IgD-negative memory B cell (primary cell): ENCODE results near the gene ZDHHC14. TPM values are rescaled to one million over a fixed set of nuclear protein-coding genes. Genes with fewer than 3 reads are reported as not detected.
A peak's percentile ranks its signal among the peaks of the same experiment; 100 is the strongest.

ENCODE experiments used
- H3K27ac Mint-ChIP-seq, 3 donors: one replicate each; pipeline ENCODE4 v1.8.0; 2020 to 2022; ENCODE audit warnings: mild to moderate bottlenecking in 3 of 3, mixed read lengths in 3 of 3, moderate library complexity in 1 of 3
- H3K27me3 Mint-ChIP-seq: one replicate; pipeline ENCODE4 v1.8.0; 2021; ENCODE audit warnings: mixed read lengths
- H3K36me3 Mint-ChIP-seq: one replicate; pipeline ENCODE4 v1.8.0; 2020; ENCODE audit warnings: mild to moderate bottlenecking, mixed read lengths
- H3K4me1 Mint-ChIP-seq, 3 donors: one replicate each; pipeline ENCODE4 v1.8.0; 2020 to 2022; ENCODE audit warnings: mixed read lengths in 3 of 3, mild to moderate bottlenecking in 1 of 3
- H3K4me3 Mint-ChIP-seq, 4 donors: one replicate each; pipeline ENCODE4 v1.8.0; 2020 to 2022; ENCODE audit warnings: mild to moderate bottlenecking in 4 of 4, mixed read lengths in 4 of 4, moderate library complexity in 3 of 4
- H3K9me3 Mint-ChIP-seq, 3 donors: one replicate each; pipeline ENCODE4 v1.8.0; 2020 to 2021; ENCODE audit warnings: mixed read lengths in 3 of 3, mild to moderate bottlenecking in 1 of 3
- polyA plus RNA-seq: library from polyadenylated mRNA; unstranded; fragments of 300-500 nt; fragmentation: Illumina TruSeq; gene quantifications from one replicate; pipeline ENCODE4 v1.2.3, GENCODE V29; 2021

Gene ZDHHC14
- polyA plus RNA-seq, 1 donor from 2014 or later: 13.5 TPM

DNA sequence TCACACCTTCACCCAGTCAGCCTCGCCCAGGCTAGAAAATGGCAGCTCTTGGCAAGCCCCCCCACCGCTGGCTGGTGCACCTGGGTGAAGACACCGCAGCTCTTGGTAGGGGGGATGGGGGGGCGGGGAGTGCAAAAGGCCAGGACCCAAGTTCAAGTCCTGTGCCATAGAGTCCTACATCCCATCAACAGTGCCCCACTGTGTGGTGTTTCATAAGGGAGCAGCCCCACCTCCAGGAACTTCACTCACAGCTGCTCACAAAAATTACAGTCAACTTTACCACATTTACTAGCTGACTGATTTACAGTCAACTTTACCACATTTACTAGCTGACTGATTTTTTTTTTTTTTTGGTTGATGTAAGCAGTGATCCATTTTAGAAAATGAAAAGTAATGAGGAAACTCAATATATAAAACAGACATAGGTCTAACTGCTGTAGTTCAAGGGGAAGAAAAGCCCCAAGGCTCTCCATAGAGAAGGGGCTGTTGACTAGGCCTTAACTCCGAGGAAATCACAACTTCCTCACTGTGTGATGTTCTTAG is 233.1 kb downstream of the ZDHHC14 start:
- H3K36me3 Mint-ChIP-seq: peaks cover 5% of the 10 kb centered on the region
- peak overlapping the region in 3 of 4 donors; percentile 26 to 75 (median 74) for H3K4me3 Mint-ChIP-seq
- peaks cover 40 to 59% (median 44%) of the 10 kb centered on the region in 3 donors for H3K4me1 Mint-ChIP-seq
- peak overlapping the region; percentile 72 to 93 (median 88) for H3K27ac Mint-ChIP-seq
- no peaks in the 10 kb centered on the region for H3K9me3 Mint-ChIP-seq
- no peaks in the 10 kb centered on the region for H3K27me3 Mint-ChIP-seq

- peaks cover 32 to 49% (median 41%) of the 10 kb centered on the region in 3 donors for H3K4me1 Mint-ChIP-seq
- peak overlapping the region in 3 of 4 donors; percentile 15 to 74 (median 65) for H3K4me3 Mint-ChIP-seq
- no peaks in the 10 kb centered on the region for H3K9me3 Mint-ChIP-seq
- peak overlapping the region; percentile 68 to 86 (median 76) for H3K27ac Mint-ChIP-seq
- H3K27me3 Mint-ChIP-seq: no peaks in the 10 kb centered on the region
- H3K36me3 Mint-ChIP-seq: peaks cover 9% of the 10 kb centered on the region
Measured at GRCh38 chr6:157615420-157615769, 234.4 kb downstream of the ZDHHC14 start.

- no peaks in the 10 kb centered on the region for H3K9me3 Mint-ChIP-seq
- H3K4me1 Mint-ChIP-seq: peaks cover 32 to 45% (median 36%) of the 10 kb centered on the region in 3 donors
- peaks cover 9% of the 10 kb centered on the region for H3K36me3 Mint-ChIP-seq
- H3K4me3 Mint-ChIP-seq: peak overlapping the region in 2 of 4 donors; percentile 71 to 74
- H3K27me3 Mint-ChIP-seq: no peaks in the 10 kb centered on the region
- H3K27ac Mint-ChIP-seq: peak overlapping the region; percentile 68 to 86 (median 76)
Measured at GRCh38 chr6:157615951-157616350, 235.0 kb downstream of the ZDHHC14 start.

GRCh38 chr6:157620944-157621343 is 240.0 kb downstream of the ZDHHC14 start:
- Mint-ChIP-seq H3K9me3 (peaks cover 1 to 4% (median 2%) of the 10 kb centered on the region in 3 donors), H3K4me3 (no peak overlapping the region), H3K27me3 (no peaks in the 10 kb centered on the region), H3K4me1 (peaks cover 10 to 22% (median 13%) of the 10 kb centered on the region in 3 donors), H3K27ac (no peak overlapping the region), H3K36me3 (peaks cover 15% of the 10 kb centered on the region)

DNA sequence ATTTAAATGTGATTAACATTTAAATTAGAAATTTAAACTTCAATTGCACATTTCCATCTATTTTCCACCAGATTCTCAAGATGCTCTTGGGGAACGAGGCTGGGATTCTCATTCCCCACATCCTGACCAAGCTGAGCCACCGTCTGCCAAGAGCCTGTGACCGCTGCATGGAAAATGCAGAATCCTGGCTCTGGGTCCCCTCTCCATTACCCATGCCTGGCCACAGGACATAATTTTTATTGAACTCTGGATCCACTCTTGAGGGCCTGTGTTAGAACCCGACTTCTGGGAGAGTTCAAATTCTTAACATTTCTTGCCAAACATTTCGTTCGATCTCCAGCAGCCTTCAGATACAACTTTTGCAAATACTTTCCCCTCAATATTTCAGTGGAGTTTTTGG is 240.4 kb downstream of the ZDHHC14 start:
- Mint-ChIP-seq H3K4me3 (no peak overlapping the region), H3K27me3 (no peaks in the 10 kb centered on the region), H3K4me1 (peaks cover 11 to 21% (median 14%) of the 10 kb centered on the region in 3 donors), H3K36me3 (peaks cover 15% of the 10 kb centered on the region), H3K9me3 (peaks cover 1 to 4% (median 2%) of the 10 kb centered on the region in 3 donors), H3K27ac (peak overlapping the region in 1 of 3 donors; percentile 50)

GRCh38 chr6:157622427-157622826 is 241.4 kb downstream of the ZDHHC14 start:
- no peak overlapping the region for H3K4me3 Mint-ChIP-seq
- no peaks in the 10 kb centered on the region for H3K27me3 Mint-ChIP-seq
- peaks cover 1 to 4% (median 2%) of the 10 kb centered on the region in 3 donors for H3K9me3 Mint-ChIP-seq
- H3K36me3 Mint-ChIP-seq: peaks cover 15% of the 10 kb centered on the region
- no peak overlapping the region for H3K27ac Mint-ChIP-seq
- H3K4me1 Mint-ChIP-seq: peaks cover 15 to 19% (median 18%) of the 10 kb centered on the region in 3 donors

- Mint-ChIP-seq H3K27me3 (no peaks in the 10 kb centered on the region), H3K27ac (peak overlapping the region in 1 of 3 donors; percentile 95), H3K4me3 (peak overlapping the region in 2 of 4 donors; percentile 39 to 74)
Measured at GRCh38 chr6:157625111-157625510, 244.1 kb downstream of the ZDHHC14 start.

DNA sequence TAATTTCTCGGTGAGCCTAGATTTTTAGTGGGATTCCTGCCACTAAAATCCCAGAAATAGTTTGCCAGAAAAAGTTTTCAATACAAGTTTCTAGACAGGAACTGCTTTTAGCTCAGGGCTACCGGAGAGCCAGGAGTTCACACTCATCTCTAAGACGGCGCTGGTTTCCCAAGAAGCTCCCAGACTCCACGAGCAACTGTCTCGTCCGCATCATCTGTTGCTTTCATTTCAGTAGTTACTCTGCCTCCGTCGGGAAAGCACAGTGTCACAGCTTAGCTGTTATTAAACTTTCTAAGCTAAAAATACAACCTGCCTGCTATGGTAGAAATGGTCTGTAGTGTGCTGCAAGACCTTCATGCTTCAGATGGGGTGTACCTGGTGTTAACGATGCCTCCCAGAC is 244.8 kb downstream of the ZDHHC14 start:
- Mint-ChIP-seq H3K9me3 (peaks cover 1 to 4% (median 2%) of the 10 kb centered on the region in 3 donors), H3K27ac (peak overlapping the region in 2 of 3 donors; percentile 24 to 95), H3K4me1 (peaks cover 23 to 26% (median 26%) of the 10 kb centered on the region in 3 donors), H3K36me3 (peaks cover 15% of the 10 kb centered on the region), H3K27me3 (no peaks in the 10 kb centered on the region), H3K4me3 (peak overlapping the region in 2 of 4 donors; percentile 39 to 74)

More at GRCh38 chr6:157625111-157625510, 244.1 kb downstream of the ZDHHC14 start:
- H3K9me3 Mint-ChIP-seq: peaks cover 1 to 4% (median 2%) of the 10 kb centered on the region in 3 donors
- peaks cover 23 to 26% (median 26%) of the 10 kb centered on the region in 3 donors for H3K4me1 Mint-ChIP-seq
- peaks cover 15% of the 10 kb centered on the region for H3K36me3 Mint-ChIP-seq

GRCh38 chr6:157627195-157627966 is 246.4 kb downstream of the ZDHHC14 start:
- Mint-ChIP-seq H3K27ac (peak overlapping the region in 1 of 3 donors; percentile 39), H3K9me3 (peaks cover 1 to 4% (median 2%) of the 10 kb centered on the region in 3 donors), H3K27me3 (no peaks in the 10 kb centered on the region), H3K36me3 (peaks cover 15% of the 10 kb centered on the region), H3K4me1 (peaks cover 23 to 26% (median 26%) of the 10 kb centered on the region in 3 donors), H3K4me3 (no peak overlapping the region)

GRCh38 chr6:157628463-157628862 is 247.5 kb downstream of the ZDHHC14 start:
- H3K27ac Mint-ChIP-seq: no peak overlapping the region
- peaks cover 23 to 26% (median 26%) of the 10 kb centered on the region in 3 donors for H3K4me1 Mint-ChIP-seq
- H3K27me3 Mint-ChIP-seq: no peaks in the 10 kb centered on the region
- peak overlapping the region in 2 of 4 donors; percentile 80 to 81 for H3K4me3 Mint-ChIP-seq
- H3K9me3 Mint-ChIP-seq: no peaks in the 10 kb centered on the region
- peaks cover 17% of the 10 kb centered on the region for H3K36me3 Mint-ChIP-seq

DNA sequence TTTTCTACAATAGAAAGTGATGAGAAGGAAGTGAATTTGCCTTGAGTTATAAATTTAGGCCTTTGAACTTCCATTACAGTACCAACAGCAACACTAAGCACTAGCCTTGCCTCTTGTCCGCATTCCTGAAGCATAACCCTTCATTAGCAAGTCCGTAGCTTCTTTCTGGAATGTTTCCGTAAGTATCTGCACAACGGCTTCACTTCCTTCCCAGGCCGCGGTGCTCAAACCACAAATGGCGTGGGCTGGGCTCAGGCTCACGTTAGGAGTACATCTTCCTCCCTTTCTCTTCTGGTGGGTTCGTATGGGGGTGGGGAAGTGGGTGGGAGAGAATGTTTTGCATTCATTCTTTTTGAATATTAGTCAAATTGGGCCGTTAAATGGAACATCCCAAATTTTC is 248.2 kb downstream of the ZDHHC14 start:
- no peaks in the 10 kb centered on the region for H3K27me3 Mint-ChIP-seq

DNA sequence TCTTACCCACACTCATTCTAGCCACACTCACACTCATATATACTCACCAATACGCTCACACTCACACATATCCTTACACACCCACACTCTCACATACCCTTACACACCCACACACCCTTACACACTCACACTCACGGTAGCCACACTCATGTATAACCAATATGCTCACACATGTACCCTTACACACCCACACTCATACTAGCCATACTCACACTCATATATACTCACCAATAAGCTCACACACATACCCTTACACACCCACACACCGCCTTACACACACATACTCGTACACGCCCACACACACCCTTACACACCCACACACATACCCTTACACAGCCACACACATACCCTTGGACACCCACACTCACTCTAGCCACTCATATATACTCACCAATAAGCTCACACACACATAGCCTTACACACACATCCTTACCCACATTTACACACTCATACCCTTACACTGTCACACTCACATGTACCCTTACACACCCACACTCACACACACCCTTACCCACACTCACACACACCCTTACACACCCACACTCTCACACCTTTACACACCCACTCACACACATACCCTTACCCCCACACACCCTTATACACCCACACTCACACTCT is 249.6 kb downstream of the ZDHHC14 start:
- Mint-ChIP-seq H3K27ac (no peak overlapping the region), H3K9me3 (no peaks in the 10 kb centered on the region), H3K27me3 (no peaks in the 10 kb centered on the region), H3K4me3 (no peak overlapping the region), H3K36me3 (peaks cover 11% of the 10 kb centered on the region), H3K4me1 (peaks cover 15 to 22% (median 19%) of the 10 kb centered on the region in 3 donors)

More for the DNA sequence above, 248.2 kb downstream of the ZDHHC14 start:
- H3K27ac Mint-ChIP-seq: no peak overlapping the region
- peaks cover 17% of the 10 kb centered on the region for H3K36me3 Mint-ChIP-seq
- H3K4me1 Mint-ChIP-seq: peaks cover 23 to 26% (median 26%) of the 10 kb centered on the region in 3 donors
- H3K4me3 Mint-ChIP-seq: peak overlapping the region in 1 of 4 donors; percentile 80
- H3K9me3 Mint-ChIP-seq: no peaks in the 10 kb centered on the region

GRCh38 chr6:157631412-157631811 is 250.4 kb downstream of the ZDHHC14 start:
- Mint-ChIP-seq H3K36me3 (peaks cover 11% of the 10 kb centered on the region), H3K27me3 (no peaks in the 10 kb centered on the region), H3K27ac (no peak overlapping the region), H3K4me1 (peaks cover 13 to 17% (median 16%) of the 10 kb centered on the region in 3 donors), H3K9me3 (no peaks in the 10 kb centered on the region), H3K4me3 (no peak overlapping the region)

GRCh38 chr6:157631838-157632614 is 251.0 kb downstream of the ZDHHC14 start:
- Mint-ChIP-seq H3K9me3 (no peaks in the 10 kb centered on the region), H3K4me3 (no peak overlapping the region), H3K27ac (no peak overlapping the region), H3K27me3 (no peaks in the 10 kb centered on the region), H3K4me1 (peaks cover 11 to 15% (median 14%) of the 10 kb centered on the region in 3 donors), H3K36me3 (peaks cover 11% of the 10 kb centered on the region)
